Measurements from ENCODE around the gene NEURL4.
"Not testable (repeated sequence)": the region's sequence is repeated elsewhere in the genome, so short reads cannot be mapped to it uniquely, and the experiment has no call there.

NEURL4 gene

GRCh38 chr17:7328840-7329373, at the start of gene NEURL4:
Gene NEURL4 (minus strand): TSS chr17:7329335. CDS start chr17:7329312, 23 bp downstream.
- Histone ChIP-seq H2AFZ (ENCODE audit: low read depth, low read length) (peak within 1 kb of the TSS; percentile 80), H3K27me3 (ENCODE audit: insufficient read depth, low read length, poor library complexity) (no peaks in the 10 kb centered on the region), H3K4me1 (ENCODE audit: insufficient read depth, low read length) (peaks cover 35% of the 10 kb centered on the region), H3K36me3 (ENCODE audit: insufficient read depth, low read length) (peaks cover 37% of the 10 kb centered on the region), H3K4me3 (ENCODE audit: low read depth in 1 of 2, low read length in 2 of 2) (peak within 1 kb of the TSS; percentile 30 to 73), H3K79me2 (ENCODE audit: insufficient read depth, low read length) (peaks cover 35% of the 10 kb centered on the region), H3K27ac (ENCODE audit: low read length) (peak within 1 kb of the TSS; percentile 96), H3K9ac (ENCODE audit: low read depth, low read length) (peak within 1 kb of the TSS; percentile 68), H3K4me2 (ENCODE audit: insufficient read depth, low read length) (peak within 1 kb of the TSS; percentile 80), H3K9me3 (ENCODE audit: insufficient read depth, low read length, severe bottlenecking) (no peaks in the 10 kb centered on the region), H4K20me1 (ENCODE audit: insufficient read depth, low read length) (no peaks in the 10 kb centered on the region)
- no peak for TF ChIP-seq EZH2 (IDR thresholded peaks at IDR 0.05; ENCODE audit: borderline replicate concordance, low read depth, low read length, severe bottlenecking)
- TF ChIP-seq CTCF (IDR thresholded peaks at IDR 0.05; ENCODE audit: borderline replicate concordance, extremely low read depth, low read length, poor library complexity, severe bottlenecking): peak; percentile 20
- DNase-seq (no peak), ATAC-seq (ENCODE audit: insufficient read depth, low read depth) (peak; percentile 22)

DNA sequence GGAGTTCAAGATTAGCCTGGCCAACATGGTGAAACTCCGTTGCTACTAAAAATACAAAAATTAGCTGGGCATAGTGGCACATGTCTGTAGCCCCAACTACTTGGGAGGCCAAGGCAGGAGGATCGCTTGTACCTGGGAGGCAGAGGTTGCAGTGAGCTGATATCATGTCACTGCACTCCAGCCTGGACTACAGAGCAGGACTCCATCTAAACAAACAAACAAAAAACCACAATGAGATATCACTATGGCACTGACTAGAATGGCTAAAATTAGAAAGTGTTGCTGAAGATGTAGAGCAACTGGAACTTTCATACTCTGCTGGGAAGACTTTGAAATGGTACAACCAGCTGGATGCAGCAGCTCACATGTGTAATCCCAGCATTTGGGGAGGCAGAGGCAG, 45.2 kb upstream of the NEURL4 start:
- Histone ChIP-seq H3K4me2 (ENCODE audit: insufficient read depth, low read length) (no peak overlapping the region), H2AFZ (ENCODE audit: low read depth, low read length) (no peak overlapping the region), H3K9ac (ENCODE audit: low read depth, low read length) (no peak overlapping the region), H3K9me3 (ENCODE audit: insufficient read depth, low read length, severe bottlenecking) (no peaks in the 10 kb centered on the region), H3K36me3 (ENCODE audit: insufficient read depth, low read length) (no peaks in the 10 kb centered on the region), H3K4me1 (ENCODE audit: insufficient read depth, low read length) (no peaks in the 10 kb centered on the region), H3K4me3 (ENCODE audit: low read depth in 1 of 2, low read length in 2 of 2) (no peak overlapping the region), H3K27ac (ENCODE audit: low read length) (no peak overlapping the region), H3K79me2 (ENCODE audit: insufficient read depth, low read length) (no peaks in the 10 kb centered on the region), H3K27me3 (ENCODE audit: insufficient read depth, low read length, poor library complexity) (no peaks in the 10 kb centered on the region), H4K20me1 (ENCODE audit: insufficient read depth, low read length) (no peaks in the 10 kb centered on the region)
- no peak for TF ChIP-seq CTCF (IDR thresholded peaks at IDR 0.05; ENCODE audit: borderline replicate concordance, extremely low read depth, low read length, poor library complexity, severe bottlenecking)
- no peak for TF ChIP-seq EZH2 (IDR thresholded peaks at IDR 0.05; ENCODE audit: borderline replicate concordance, low read depth, low read length, severe bottlenecking)
- DNase-seq (no peak), ATAC-seq (ENCODE audit: insufficient read depth, low read depth) (no peak)

DNA sequence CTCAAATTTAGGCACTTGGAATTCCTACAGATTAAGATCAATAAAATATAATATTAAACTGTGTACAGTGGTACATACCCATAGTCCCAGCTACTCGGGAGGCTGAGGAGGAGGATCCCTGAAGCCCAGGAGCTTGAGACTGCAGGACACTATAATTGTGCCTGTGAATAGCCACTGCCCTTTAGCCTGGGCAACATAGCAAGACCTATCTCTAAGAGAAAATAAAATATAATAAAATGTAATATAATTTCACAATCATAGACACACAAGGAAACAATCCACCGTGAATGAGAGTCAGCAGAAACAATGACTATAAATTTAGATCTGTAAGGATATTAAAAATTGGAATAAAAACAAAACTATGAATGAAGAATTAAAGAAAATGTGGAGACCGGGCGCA, 41.7 kb upstream of the NEURL4 start:
- Histone ChIP-seq H3K4me2 (ENCODE audit: insufficient read depth, low read length) (no peak overlapping the region), H3K4me1 (ENCODE audit: insufficient read depth, low read length) (no peaks in the 10 kb centered on the region), H3K4me3 (ENCODE audit: low read depth in 1 of 2, low read length in 2 of 2) (no peak overlapping the region), H4K20me1 (ENCODE audit: insufficient read depth, low read length) (no peaks in the 10 kb centered on the region), H3K27me3 (ENCODE audit: insufficient read depth, low read length, poor library complexity) (no peaks in the 10 kb centered on the region), H3K9me3 (ENCODE audit: insufficient read depth, low read length, severe bottlenecking) (no peaks in the 10 kb centered on the region), H3K36me3 (ENCODE audit: insufficient read depth, low read length) (no peaks in the 10 kb centered on the region), H2AFZ (ENCODE audit: low read depth, low read length) (no peak overlapping the region), H3K79me2 (ENCODE audit: insufficient read depth, low read length) (no peaks in the 10 kb centered on the region), H3K9ac (ENCODE audit: low read depth, low read length) (no peak overlapping the region), H3K27ac (ENCODE audit: low read length) (no peak overlapping the region)
- ATAC-seq (ENCODE audit: insufficient read depth, low read depth): no peak
- no peak for DNase-seq
- TF ChIP-seq EZH2 (IDR thresholded peaks at IDR 0.05; ENCODE audit: borderline replicate concordance, low read depth, low read length, severe bottlenecking): no peak

- no peaks in the 10 kb centered on the region for H3K9me3 ChIP-seq (ENCODE audit: insufficient read depth, low read length, severe bottlenecking)
- no peaks in the 10 kb centered on the region for H3K27me3 ChIP-seq (ENCODE audit: insufficient read depth, low read length, poor library complexity)
- no peaks in the 10 kb centered on the region for H3K79me2 ChIP-seq (ENCODE audit: insufficient read depth, low read length)
- H3K4me2 ChIP-seq (ENCODE audit: insufficient read depth, low read length): no peak overlapping the region
- ATAC-seq (ENCODE audit: insufficient read depth, low read depth): no peak
- TF ChIP-seq CTCF (IDR thresholded peaks at IDR 0.05; ENCODE audit: borderline replicate concordance, extremely low read depth, low read length, poor library complexity, severe bottlenecking) (no peak), EZH2 (IDR thresholded peaks at IDR 0.05; ENCODE audit: borderline replicate concordance, low read depth, low read length, severe bottlenecking) (no peak)
- no peaks in the 10 kb centered on the region for H3K4me1 ChIP-seq (ENCODE audit: insufficient read depth, low read length)
- no peak overlapping the region for H3K4me3 ChIP-seq (ENCODE audit: low read depth in 1 of 2, low read length in 2 of 2)
- H3K9ac ChIP-seq (ENCODE audit: low read depth, low read length): no peak overlapping the region
- H4K20me1 ChIP-seq (ENCODE audit: insufficient read depth, low read length): no peaks in the 10 kb centered on the region
- no peaks in the 10 kb centered on the region for H3K36me3 ChIP-seq (ENCODE audit: insufficient read depth, low read length)
- H3K27ac ChIP-seq (ENCODE audit: low read length): no peak overlapping the region
- H2AFZ ChIP-seq (ENCODE audit: low read depth, low read length): no peak overlapping the region
- no peak for DNase-seq
These were observed 40.7 kb upstream of the NEURL4 start for GRCh38 chr17:7369825-7370224.

GRCh38 chr17:7368599-7368994, 39.5 kb upstream of the NEURL4 start:
- H3K9me3 ChIP-seq (ENCODE audit: insufficient read depth, low read length, severe bottlenecking); H3K27me3 ChIP-seq (ENCODE audit: insufficient read depth, low read length, poor library complexity); H4K20me1 ChIP-seq (ENCODE audit: insufficient read depth, low read length); H3K4me1 ChIP-seq (ENCODE audit: insufficient read depth, low read length); H3K9ac ChIP-seq (ENCODE audit: low read depth, low read length); H3K4me3 ChIP-seq (ENCODE audit: low read depth in 1 of 2, low read length in 2 of 2); DNase-seq; H2AFZ ChIP-seq (ENCODE audit: low read depth, low read length); ATAC-seq (ENCODE audit: insufficient read depth, low read depth); H3K27ac ChIP-seq (ENCODE audit: low read length); H3K4me2 ChIP-seq (ENCODE audit: insufficient read depth, low read length); H3K36me3 ChIP-seq (ENCODE audit: insufficient read depth, low read length); H3K79me2 ChIP-seq (ENCODE audit: insufficient read depth, low read length): not testable (repeated sequence)

All from DND-41 (cell line).